ENCODE data around the gene CPXM2.

The CPXM2 gene

GRCh38 chr10:123726381-123726780 lies 165.2 kb downstream of the CPXM2 start:
- DNase-seq = peak in 1 of 2 experiments; percentile 0

- no peak for DNase-seq
These were observed 166.9 kb downstream of the CPXM2 start for GRCh38 chr10:123724747-123725146.

GRCh38 chr10:123722351-123722750 lies 169.3 kb downstream of the CPXM2 start:
- no peak for DNase-seq

GRCh38 chr10:123721441-123722049 lies 170.1 kb downstream of the CPXM2 start:
- no peak for DNase-seq

- DNase-seq = no peak
These were observed 171.1 kb downstream of the CPXM2 start for GRCh38 chr10:123720536-123720935.

GRCh38 chr10:123718544-123719060 lies 173.0 kb downstream of the CPXM2 start:
- DNase-seq = no peak

- no peak for DNase-seq
These were observed 174.3 kb downstream of the CPXM2 start for GRCh38 chr10:123717336-123717735.

GRCh38 chr10:123715546-123715945 lies 176.1 kb downstream of the CPXM2 start:
- no peak for DNase-seq

- DNase-seq = no peak
These were observed 185.4 kb downstream of the CPXM2 start for GRCh38 chr10:123706236-123706635.

GRCh38 chr10:123704812-123705211 lies 186.8 kb downstream of the CPXM2 start:
- no peak for DNase-seq

- no peak for DNase-seq
These were observed 187.5 kb downstream of the CPXM2 start for GRCh38 chr10:123704076-123704475.

- no peak for DNase-seq
These were observed 188.3 kb downstream of the CPXM2 start for GRCh38 chr10:123703195-123703790.

Measured in NCI-H446 (cell line).